ENCODE results near the gene GATAD2B.

GATAD2B gene

GRCh38 chr1:153775458-153776327, 147.1 kb downstream of the GATAD2B start:
- Histone ChIP-seq H3K27ac (ENCODE audit: low read depth, low read length, severe bottlenecking) (peak overlapping the region; percentile 45), H3K4me1 (ENCODE audit: control insufficient read depth, insufficient read depth, low read length, poor library complexity, severe bottlenecking) (peaks cover 15% of the 10 kb centered on the region), H3K4me3 (ENCODE audit: extremely low read depth, insufficient read depth, low read length, poor library complexity, severe bottlenecking) (peak overlapping the region; percentile 60)

GRCh38 chr1:153774780-153775457, 147.9 kb downstream of the GATAD2B start, which contains the start of gene SLC27A3:
Gene SLC27A3, plus strand, starts transcription at chr1:153775407. Its CDS starts 91 bp downstream, at chr1:153775498.
- peaks cover 38% of the 10 kb centered on the region for H3K36me3 ChIP-seq (ENCODE audit: control insufficient read depth, insufficient read depth, low read length)
- peak within 1 kb of the TSS; percentile 60 for H3K4me3 ChIP-seq (ENCODE audit: extremely low read depth, insufficient read depth, low read length, poor library complexity, severe bottlenecking)
- H3K9me3 ChIP-seq (ENCODE audit: control insufficient read depth, low read length), result no peaks in the 10 kb centered on the region
- 8% methylated on average over 25 to 32 of the region's 35 CpGs for WGBS, 2 experiments (ENCODE audit: insufficient coverage in 2 of 2)
- H3K27ac ChIP-seq (ENCODE audit: low read depth, low read length, severe bottlenecking), result peak within 1 kb of the TSS; percentile 45
- H3K4me1 ChIP-seq (ENCODE audit: control insufficient read depth, insufficient read depth, low read length, poor library complexity, severe bottlenecking), result peaks cover 15% of the 10 kb centered on the region

More at GRCh38 chr1:153775458-153776327, 147.1 kb downstream of the GATAD2B start:
- WGBS, 2 experiments (ENCODE audit: insufficient coverage in 2 of 2), result 1% methylated on average over 46 to 76 of the region's 83 CpGs
- Histone ChIP-seq H3K9me3 (ENCODE audit: control insufficient read depth, low read length) (no peaks in the 10 kb centered on the region), H3K36me3 (ENCODE audit: control insufficient read depth, insufficient read depth, low read length) (peaks cover 32% of the 10 kb centered on the region)

- Histone ChIP-seq H3K4me3 (ENCODE audit: extremely low read depth, insufficient read depth, low read length, poor library complexity, severe bottlenecking) (no peak overlapping the region), H3K9me3 (ENCODE audit: control insufficient read depth, low read length) (no peaks in the 10 kb centered on the region), H3K27ac (ENCODE audit: low read depth, low read length, severe bottlenecking) (no peak overlapping the region), H3K36me3 (ENCODE audit: control insufficient read depth, insufficient read depth, low read length) (peaks cover 46% of the 10 kb centered on the region), H3K4me1 (ENCODE audit: control insufficient read depth, insufficient read depth, low read length, poor library complexity, severe bottlenecking) (peaks cover 15% of the 10 kb centered on the region)
- 91 to 93% methylated on average over 7 of the region's 8 CpGs for WGBS, 2 experiments (ENCODE audit: insufficient coverage in 2 of 2)
Observed at GRCh38 chr1:153774026-153774595, 148.7 kb downstream of the GATAD2B start.

- Histone ChIP-seq H3K9me3 (ENCODE audit: control insufficient read depth, low read length) (no peaks in the 10 kb centered on the region), H3K27ac (ENCODE audit: low read depth, low read length, severe bottlenecking) (peak overlapping the region; percentile 41), H3K4me1 (ENCODE audit: control insufficient read depth, insufficient read depth, low read length, poor library complexity, severe bottlenecking) (peaks cover 15% of the 10 kb centered on the region), H3K36me3 (ENCODE audit: control insufficient read depth, insufficient read depth, low read length) (peaks cover 54% of the 10 kb centered on the region), H3K4me3 (ENCODE audit: extremely low read depth, insufficient read depth, low read length, poor library complexity, severe bottlenecking) (no peak overlapping the region)
- WGBS, 2 experiments (ENCODE audit: insufficient coverage in 2 of 2), result 76 to 82% methylated on average over 7 to 8 of the region's 12 CpGs
Observed at GRCh38 chr1:153773096-153773921, 149.5 kb downstream of the GATAD2B start.

GRCh38 chr1:153771841-153772593, 150.8 kb downstream of the GATAD2B start:
- Histone ChIP-seq H3K9me3 (ENCODE audit: control insufficient read depth, low read length) (no peaks in the 10 kb centered on the region), H3K36me3 (ENCODE audit: control insufficient read depth, insufficient read depth, low read length) (peaks cover 67% of the 10 kb centered on the region), H3K27ac (ENCODE audit: low read depth, low read length, severe bottlenecking) (no peak overlapping the region), H3K4me3 (ENCODE audit: extremely low read depth, insufficient read depth, low read length, poor library complexity, severe bottlenecking) (no peak overlapping the region), H3K4me1 (ENCODE audit: control insufficient read depth, insufficient read depth, low read length, poor library complexity, severe bottlenecking) (peaks cover 15% of the 10 kb centered on the region)
- 75 to 89% methylated on average over 16 to 17 of the region's 21 CpGs for WGBS, 2 experiments (ENCODE audit: insufficient coverage in 2 of 2)

GRCh38 chr1:153771261-153771660, 151.5 kb downstream of the GATAD2B start:
- WGBS, 2 experiments (ENCODE audit: insufficient coverage in 2 of 2), result no CpG with 5 or more reads among the region's 2 CpGs
- Histone ChIP-seq H3K4me1 (ENCODE audit: control insufficient read depth, insufficient read depth, low read length, poor library complexity, severe bottlenecking) (peaks cover 15% of the 10 kb centered on the region), H3K36me3 (ENCODE audit: control insufficient read depth, insufficient read depth, low read length) (peaks cover 73% of the 10 kb centered on the region), H3K4me3 (ENCODE audit: extremely low read depth, insufficient read depth, low read length, poor library complexity, severe bottlenecking) (no peak overlapping the region), H3K27ac (ENCODE audit: low read depth, low read length, severe bottlenecking) (no peak overlapping the region), H3K9me3 (ENCODE audit: control insufficient read depth, low read length) (no peaks in the 10 kb centered on the region)

DNA sequence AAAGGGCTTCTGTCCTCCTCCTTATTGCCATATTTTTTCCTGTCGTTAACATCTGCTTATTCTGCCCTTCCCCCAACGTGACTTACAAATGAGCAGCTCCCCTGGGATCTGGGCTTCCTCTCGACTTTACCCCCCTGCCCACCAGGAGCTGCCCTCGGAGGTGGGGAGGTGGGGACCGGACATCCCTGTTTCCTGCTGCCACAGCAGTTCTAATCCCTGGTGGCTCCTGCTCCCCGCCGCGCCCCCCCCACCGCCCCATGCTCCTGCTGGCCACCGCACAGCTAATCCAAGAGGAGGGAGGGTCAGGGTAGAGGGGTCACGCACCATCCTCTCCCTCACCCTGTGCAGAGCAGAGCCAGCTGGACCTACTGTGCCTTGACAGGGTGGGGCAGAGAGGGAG, 152.0 kb downstream of the GATAD2B start:
- 63 to 74% methylated on average over 3 to 4 of the region's 11 CpGs for WGBS, 2 experiments (ENCODE audit: insufficient coverage in 2 of 2)
- H3K27ac ChIP-seq (ENCODE audit: low read depth, low read length, severe bottlenecking), result no peak overlapping the region
- H3K4me3 ChIP-seq (ENCODE audit: extremely low read depth, insufficient read depth, low read length, poor library complexity, severe bottlenecking), result no peak overlapping the region
- H3K9me3 ChIP-seq (ENCODE audit: control insufficient read depth, low read length), result no peaks in the 10 kb centered on the region
- peaks cover 76% of the 10 kb centered on the region for H3K36me3 ChIP-seq (ENCODE audit: control insufficient read depth, insufficient read depth, low read length)
- H3K4me1 ChIP-seq (ENCODE audit: control insufficient read depth, insufficient read depth, low read length, poor library complexity, severe bottlenecking), result peaks cover 15% of the 10 kb centered on the region

DNA sequence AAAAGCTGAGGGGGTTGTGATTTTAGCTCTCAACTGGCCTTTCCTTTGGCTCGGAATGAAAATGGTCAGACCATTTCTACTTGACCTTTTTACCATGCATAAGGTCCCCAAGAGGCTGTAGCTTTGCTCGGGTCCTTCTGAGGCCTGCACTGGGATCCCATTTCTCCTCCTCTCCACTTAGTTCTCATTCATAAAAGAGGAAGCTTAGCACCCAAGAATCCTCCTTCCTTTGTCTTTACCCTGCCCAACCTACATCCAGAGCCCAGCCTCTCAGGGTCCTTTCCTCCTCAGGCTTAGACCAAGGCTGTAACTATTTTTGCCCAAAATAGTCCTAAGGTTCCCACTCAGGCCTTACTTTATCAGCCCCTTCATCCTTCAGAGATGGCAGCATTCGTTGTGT, 153.6 kb downstream of the GATAD2B start:
- Histone ChIP-seq H3K27ac (ENCODE audit: low read depth, low read length, severe bottlenecking) (no peak overlapping the region), H3K4me1 (ENCODE audit: control insufficient read depth, insufficient read depth, low read length, poor library complexity, severe bottlenecking) (peaks cover 12% of the 10 kb centered on the region), H3K4me3 (ENCODE audit: extremely low read depth, insufficient read depth, low read length, poor library complexity, severe bottlenecking) (no peak overlapping the region), H3K36me3 (ENCODE audit: control insufficient read depth, insufficient read depth, low read length) (peaks cover 85% of the 10 kb centered on the region), H3K9me3 (ENCODE audit: control insufficient read depth, low read length) (no peaks in the 10 kb centered on the region)
- WGBS, 2 experiments (ENCODE audit: insufficient coverage in 2 of 2), result 90 to 92% methylated on average over 3 of the region's 3 CpGs

GRCh38 chr1:153768316-153769181, 154.2 kb downstream of the GATAD2B start:
- 95 to 96% methylated on average over 2 to 3 of the region's 4 CpGs for WGBS, 2 experiments (ENCODE audit: insufficient coverage in 2 of 2)
- peaks cover 91% of the 10 kb centered on the region for H3K36me3 ChIP-seq (ENCODE audit: control insufficient read depth, insufficient read depth, low read length)

More at GRCh38 chr1:153768316-153769181, 154.2 kb downstream of the GATAD2B start:
- Histone ChIP-seq H3K4me3 (ENCODE audit: extremely low read depth, insufficient read depth, low read length, poor library complexity, severe bottlenecking) (no peak overlapping the region), H3K9me3 (ENCODE audit: control insufficient read depth, low read length) (no peaks in the 10 kb centered on the region), H3K27ac (ENCODE audit: low read depth, low read length, severe bottlenecking) (no peak overlapping the region), H3K4me1 (ENCODE audit: control insufficient read depth, insufficient read depth, low read length, poor library complexity, severe bottlenecking) (peaks cover 10% of the 10 kb centered on the region)

Data from mesodermal cell (in vitro differentiated cells).